K562 treated with DMSO at 1 percent for 48 hours (cell line): Measurements from ENCODE around the gene CCDC88C. TPM values are rescaled to one million over a fixed set of nuclear protein-coding genes. Genes with fewer than 3 reads are reported as not detected.

ENCODE experiments used
- total RNA-seq: library from RNA; unstranded; fragments of 300-600 nt; gene quantifications from 2 replicates; pipeline ENCODE4 v1.2.3, GENCODE V29; 2022; ENCODE audit warnings: low replicate concordance; ENCODE audit errors: extremely low read depth

The CCDC88C gene
- not detected in 2 replicates for total RNA-seq

GRCh38 chr14:91417120-91417982 lies at the start of gene CCDC88C:
Gene CCDC88C (minus strand): TSS chr14:91417820. CDS start chr14:91417690, 130 bp downstream.

GRCh38 chr14:91244501-91244901 lies 173.1 kb downstream of the CCDC88C start, which contains the start of gene GPR68:
Gene GPR68 (minus strand): TSS chr14:91244704. CDS start chr14:91235050, 9,654 bp downstream.

Other genes starting within 250 kb of the CCDC88C start
- gene GPR68, start 173.1 kb downstream of the CCDC88C start, total RNA-seq, result not detected in 2 replicates
- gene PPP4R3A, start 92.5 kb upstream of the CCDC88C start, total RNA-seq, result not detected in 2 replicates